Fibroblast of the aortic adventitia (primary cell): ENCODE results near the gene NT5M. TPM values are rescaled to one million over a fixed set of nuclear protein-coding genes. Genes with fewer than 3 reads are reported as not detected.

Experiments
- DNase-seq: peaks from one replicate; pipeline ENCODE4 v3.0.0-alpha.2; 2010; ENCODE audit warnings: low read depth
- H3K4me3 ChIP-seq: 2 replicates; pipeline ENCODE4 v1.5.1; 2011; ENCODE audit warnings: low read depth, mild to moderate bottlenecking, control low read depth, low read length, moderate library complexity
- CTCF ChIP-seq: IDR thresholded peaks from 2 replicates; pipeline ENCODE4 v1.5.1; 2011; ENCODE audit warnings: mild to moderate bottlenecking, low read length, control low read depth, inconsistent platforms; ENCODE audit not compliant: insufficient read depth
- total RNA-seq: library from RNA; depleted of rRNA; stranded (reverse); fragments of >200 nt; gene quantifications from 2 replicates; pipeline ENCODE4 v1.2.3, GENCODE V29; 2012; ENCODE audit warnings: low replicate concordance

NT5M gene
- total RNA-seq, 1 donor = 2.3 TPM

DNA sequence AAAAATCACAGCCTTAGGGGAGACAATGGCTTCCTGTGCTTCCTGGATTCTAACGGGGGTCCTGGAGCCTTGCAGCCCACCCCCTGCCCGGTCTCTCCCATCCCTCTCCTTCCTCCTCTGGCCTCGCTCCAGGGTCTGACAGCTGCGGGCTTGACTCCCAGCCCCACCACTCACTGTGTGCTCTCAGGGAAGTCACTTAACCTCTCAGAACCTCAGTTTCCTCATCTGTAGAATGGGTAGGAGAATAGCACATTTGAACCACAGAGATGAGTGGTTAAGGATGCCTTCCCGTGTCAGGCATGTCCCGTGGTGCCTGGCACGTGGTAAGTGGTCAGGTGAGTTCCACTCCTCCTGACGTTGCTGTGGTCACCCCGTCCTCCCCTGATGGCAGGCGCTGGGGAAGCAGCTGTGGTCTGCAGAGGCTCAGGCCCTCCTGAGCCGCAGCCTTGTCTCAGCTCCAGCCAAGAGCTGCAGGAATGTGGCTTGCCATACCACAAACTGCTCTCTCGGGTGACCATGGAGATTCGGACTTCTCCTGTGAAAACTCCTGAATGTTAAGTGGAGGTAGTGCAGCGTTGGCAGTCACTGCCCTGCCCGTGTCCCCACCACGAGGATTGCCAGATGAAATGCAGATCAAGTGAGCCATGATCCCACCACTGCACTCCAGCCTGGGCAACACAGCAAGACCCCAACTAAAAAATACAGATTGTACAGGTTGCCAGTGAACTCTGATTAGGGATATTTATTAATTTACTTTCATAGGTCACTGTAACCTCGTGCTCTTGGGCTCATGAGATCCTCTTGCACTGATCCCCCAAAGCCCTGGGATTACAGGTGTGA lies 85.7 kb downstream of the NT5M start:
- no peak overlapping the region for H3K4me3 ChIP-seq
- no peak for DNase-seq
- no peak for TF ChIP-seq CTCF

DNA sequence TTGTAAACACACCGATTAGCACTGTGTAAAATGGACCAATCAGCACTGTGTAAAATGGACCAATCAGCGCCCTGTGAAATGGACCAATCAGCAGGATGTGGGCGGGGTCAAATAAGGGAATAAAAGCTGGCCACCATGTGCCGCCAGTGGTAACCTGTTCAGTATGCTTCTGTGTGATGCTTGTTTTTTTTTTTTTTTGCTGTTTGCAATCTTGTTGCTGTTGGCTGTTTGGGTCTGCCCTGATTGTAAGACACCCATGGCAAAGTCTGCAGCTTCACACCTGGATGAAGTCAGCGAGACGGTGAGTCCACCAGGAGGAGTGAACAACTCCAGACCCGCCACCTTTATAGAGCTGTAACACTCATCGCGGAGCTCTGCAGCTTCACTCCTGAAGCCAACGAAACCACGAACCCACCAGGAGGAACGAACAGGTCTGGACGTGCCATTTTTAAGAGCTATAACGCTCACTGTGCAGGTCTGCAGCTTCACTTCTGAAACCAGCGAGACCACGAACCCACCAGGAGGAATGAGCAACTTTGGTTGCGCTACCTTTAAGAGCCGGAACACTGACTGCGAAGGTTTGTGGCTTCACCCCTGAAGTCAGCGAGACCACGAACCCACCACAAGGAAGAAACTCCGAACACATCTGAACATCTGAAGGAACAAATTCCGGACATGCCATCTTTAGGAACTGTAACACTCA lies 88.6 kb downstream of the NT5M start:
- DNase-seq = no peak
- TF ChIP-seq CTCF = no peak
- H3K4me3 ChIP-seq = no peak overlapping the region

- no peak overlapping the region for H3K4me3 ChIP-seq
- no peak for DNase-seq
- TF ChIP-seq CTCF = no peak
These were observed 90.8 kb downstream of the NT5M start for GRCh38 chr17:17393976-17394375.

DNA sequence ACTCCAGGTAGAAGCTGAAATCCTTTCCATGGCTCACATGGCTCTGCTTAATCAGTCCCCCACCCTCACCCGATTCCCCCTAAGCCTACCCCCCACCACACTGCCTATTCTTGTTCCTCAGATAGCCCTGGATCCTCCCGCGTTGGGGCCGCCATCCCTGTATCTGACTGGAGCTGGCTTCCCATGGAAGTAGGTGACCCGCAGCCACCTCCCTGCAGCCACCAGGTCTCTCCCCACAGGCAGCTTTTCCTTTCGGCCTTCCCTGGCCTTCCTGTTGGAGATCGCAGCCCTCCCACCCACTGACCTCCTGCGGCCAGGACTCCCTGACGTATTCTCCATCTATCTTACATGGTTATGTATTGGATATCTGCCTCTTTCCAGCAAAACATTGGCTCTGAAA lies 91.3 kb downstream of the NT5M start:
- no peak overlapping the region for H3K4me3 ChIP-seq
- no peak for DNase-seq
- no peak for TF ChIP-seq CTCF

DNA sequence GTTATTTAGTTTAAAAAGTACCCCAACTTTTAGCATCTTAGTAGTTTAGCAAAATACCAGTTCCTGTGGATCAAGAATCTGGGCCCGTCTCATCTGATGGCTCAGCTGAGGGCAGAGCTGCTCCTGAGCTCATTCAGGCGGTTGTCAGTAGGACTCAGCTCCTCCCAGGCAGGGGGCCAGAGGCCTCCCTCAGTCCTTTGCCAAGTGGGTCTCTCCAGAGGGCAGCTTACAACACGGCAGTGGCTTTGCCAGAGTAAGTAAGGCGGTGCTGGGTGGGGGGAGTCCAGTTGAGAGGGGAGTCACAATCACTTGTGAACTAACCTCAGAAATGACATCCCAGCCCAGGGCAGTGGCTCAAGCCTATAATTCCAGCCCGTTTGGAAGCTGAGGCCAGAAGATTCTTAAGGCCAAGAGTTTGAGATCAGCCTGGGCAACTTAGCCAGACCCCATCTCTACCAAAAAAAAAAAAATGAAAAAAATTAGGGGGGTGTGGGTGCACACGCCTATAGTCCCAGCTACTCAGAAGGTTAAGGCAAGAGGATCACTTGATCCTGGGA lies 92.2 kb downstream of the NT5M start:
- no peak for DNase-seq
- TF ChIP-seq CTCF = no peak
- no peak overlapping the region for H3K4me3 ChIP-seq

DNA sequence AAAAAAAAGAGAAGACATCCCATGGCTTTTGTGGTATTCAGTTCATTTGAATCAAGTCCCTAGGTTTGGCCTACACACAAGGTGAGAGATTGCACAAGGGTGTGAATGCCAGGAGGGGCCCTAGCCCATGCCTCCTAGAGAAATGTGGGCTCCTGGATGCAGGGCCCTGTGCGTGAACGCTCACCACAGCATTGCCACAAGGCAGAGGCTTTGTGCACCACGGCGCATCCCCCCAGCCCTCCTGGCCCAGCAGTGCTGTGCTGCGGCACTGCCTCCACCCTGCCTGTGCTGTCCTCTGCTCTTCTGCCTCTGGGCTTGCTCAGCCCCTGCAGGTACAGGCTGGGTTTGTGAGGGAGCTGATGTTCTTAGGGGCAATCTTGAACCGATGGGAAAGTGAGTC lies 92.7 kb downstream of the NT5M start:
- H3K4me3 ChIP-seq = no peak overlapping the region
- DNase-seq = no peak
- no peak for TF ChIP-seq CTCF

Other genes with a start within 250 kb of the NT5M start
- gene PLD6, start 97.0 kb upstream of the NT5M start, total RNA-seq = 3.1 and 4.3 TPM in 2 replicates
- gene FLCN, start 66.2 kb upstream of the NT5M start, total RNA-seq = 67.3 and 78.2 TPM in 2 replicates
- gene COPS3, start 22.1 kb upstream of the NT5M start, total RNA-seq = 62.1 and 124 TPM in 2 replicates
- 2.1 and 10.9 TPM in 2 replicates for gene MED9, start 173.6 kb downstream of the NT5M start, total RNA-seq
- gene RASD1, start 193.0 kb downstream of the NT5M start, total RNA-seq = 0.36 TPM in 1 of 2 replicates, not detected in the other